MCF 10A (cell line): ENCODE results near the gene ADARB2. TPM values are rescaled to one million over a fixed set of nuclear protein-coding genes. Genes with fewer than 3 reads are reported as not detected.

ENCODE experiments used
- BruUV-seq: library from RNA; stranded (reverse); fragments of 400-500 nt; replicated peaks from 2 replicates; lab custom pipeline; 2021; lab: Mats Ljungman, UMichigan
- CTCF ChIA-PET: fragments of 300-600 bp; sonication (Branson Sonifier 250); formaldehyde crosslinking; extraction: SDS; loops from one replicate; lab custom pipeline; 2021; ENCODE audit warnings: antibody characterized with exemption, inconsistent platforms; lab: Yijun Ruan, JAX
- POLR2A ChIA-PET: fragments of 300-600, 350-650 bp; sonication (Branson Sonifier 250); formaldehyde crosslinking; extraction: SDS; loops from one replicate; lab custom pipeline; 2020; ENCODE audit warnings: antibody characterized with exemption, inconsistent platforms; lab: Yijun Ruan, JAX
- DNase-seq: peaks from one replicate; pipeline ENCODE4 v3.0.0-alpha.2; 2018; ENCODE audit not compliant: unreplicated experiment
- H3K27ac Mint-ChIP-seq: one replicate; pipeline ENCODE4 v1.8.0; 2022; ENCODE audit warnings: mild to moderate bottlenecking, low read depth, mixed read lengths; ENCODE audit not compliant: unreplicated experiment
- H3K27me3 Mint-ChIP-seq: one replicate; pipeline ENCODE4 v1.8.0; 2022; ENCODE audit warnings: mixed read lengths; ENCODE audit not compliant: insufficient read depth, unreplicated experiment
- H3K36me3 Mint-ChIP-seq: one replicate; pipeline ENCODE4 v1.8.0; 2022; ENCODE audit warnings: mild to moderate bottlenecking, moderate library complexity, mixed read lengths; ENCODE audit not compliant: insufficient read depth, unreplicated experiment
- H3K4me1 Mint-ChIP-seq: one replicate; pipeline ENCODE4 v1.8.0; 2022; ENCODE audit warnings: mixed read lengths; ENCODE audit not compliant: insufficient read depth, unreplicated experiment
- H3K4me3 Mint-ChIP-seq: one replicate; pipeline ENCODE4 v1.8.0; 2022; ENCODE audit warnings: mild to moderate bottlenecking, moderate library complexity, mixed read lengths; ENCODE audit not compliant: unreplicated experiment
- H3K9me3 Mint-ChIP-seq: one replicate; pipeline ENCODE4 v1.8.0; 2022; ENCODE audit warnings: mixed read lengths; ENCODE audit not compliant: unreplicated experiment
- CTCF ChIP-seq: fragments of 200-600 bp; IDR thresholded peaks from one replicate; pipeline ENCODE4 v1.8.0; 2022; ENCODE audit warnings: antibody characterized with exemption, mild to moderate bottlenecking; ENCODE audit not compliant: unreplicated experiment
- intact Hi-C: fragments of 100-400 bp; cut with micrococcal nuclease; formaldehyde crosslinking; loops from 2 replicates; pipeline ENCODE4 v1.14.1; 2022
- total RNA-seq: library from RNA; stranded (reverse); gene quantifications from 2 replicates; pipeline ENCODE4 v1.2.3, GENCODE V29; 2022

ADARB2 gene
- total RNA-seq, 1 experiment from 2014 or later: 0.96 TPM

- Mint-ChIP-seq H3K36me3 (no peaks in the 10 kb centered on the region), H3K4me1 (no peaks in the 10 kb centered on the region), H3K4me3 (no peak overlapping the region), H3K27me3 (no peaks in the 10 kb centered on the region), H3K27ac (no peak overlapping the region), H3K9me3 (peaks cover 8% of the 10 kb centered on the region)
- intact Hi-C loops: no loop called here
- CTCF ChIA-PET: no interaction called here
- no peak for TF ChIP-seq CTCF
- BruUV-seq: no TSS peak
- DNase-seq: no peak
- POLR2A ChIA-PET: no interaction called here
Measured at GRCh38 chr10:1591045-1591444, 146.3 kb downstream of the ADARB2 start.

GRCh38 chr10:1589257-1589656, 148.1 kb downstream of the ADARB2 start:
- ChIA-PET POLR2A (no interaction called here), CTCF (no interaction called here)
- H3K4me3 Mint-ChIP-seq: no peak overlapping the region
- no peaks in the 10 kb centered on the region for H3K36me3 Mint-ChIP-seq
- H3K9me3 Mint-ChIP-seq: peaks cover 8% of the 10 kb centered on the region
- no peaks in the 10 kb centered on the region for H3K4me1 Mint-ChIP-seq
- H3K27me3 Mint-ChIP-seq: no peaks in the 10 kb centered on the region
- DNase-seq: no peak
- intact Hi-C loops: no loop called here
- BruUV-seq: no TSS peak
- TF ChIP-seq CTCF: no peak
- H3K27ac Mint-ChIP-seq: no peak overlapping the region

- intact Hi-C loops: no loop called here
- POLR2A ChIA-PET: no interaction called here
- no peak for DNase-seq
- H3K4me1 Mint-ChIP-seq: no peaks in the 10 kb centered on the region
- no peaks in the 10 kb centered on the region for H3K27me3 Mint-ChIP-seq
- CTCF ChIA-PET: no interaction called here
- no TSS peak for BruUV-seq
- H3K4me3 Mint-ChIP-seq: no peak overlapping the region
- no peak for TF ChIP-seq CTCF
- no peaks in the 10 kb centered on the region for H3K9me3 Mint-ChIP-seq
- no peak overlapping the region for H3K27ac Mint-ChIP-seq
- H3K36me3 Mint-ChIP-seq: no peaks in the 10 kb centered on the region
Measured at GRCh38 chr10:1582739-1583138, 154.6 kb downstream of the ADARB2 start.

GRCh38 chr10:1581189-1581588, 156.1 kb downstream of the ADARB2 start:
- Mint-ChIP-seq H3K4me3 (no peak overlapping the region), H3K27me3 (no peaks in the 10 kb centered on the region), H3K9me3 (no peaks in the 10 kb centered on the region), H3K4me1 (no peaks in the 10 kb centered on the region), H3K27ac (no peak overlapping the region), H3K36me3 (no peaks in the 10 kb centered on the region)
- POLR2A ChIA-PET: interaction anchor here (1.2 kb wide), 1 partner anchor 13 kb away, joined by 3 read pairs; no protein-coding TSS in a partner anchor
- TF ChIP-seq CTCF: no peak
- DNase-seq: no peak
- BruUV-seq: no TSS peak
- CTCF ChIA-PET: interaction anchor here (0.6 kb wide), 1 partner anchor 114 kb away, joined by 3 read pairs; no protein-coding TSS in a partner anchor
- intact Hi-C loops: no loop called here
